Astrocyte (in vitro differentiated cells and primary cell): ENCODE measurements around the gene PRRX2. TPM values are rescaled to one million over a fixed set of nuclear protein-coding genes. Genes with fewer than 3 reads are reported as not detected.

Source experiments
- DNase-seq: peaks from one replicate; pipeline ENCODE4 v3.0.0-alpha.2; 2010; ENCODE audit warnings: low read depth
- FAIRE-seq: peaks from 2 replicates; lab custom pipeline; 2011; peaks lifted over from hg19 to GRCh38; lab: Jason Lieb, UNC
- H2AFZ ChIP-seq: 2 replicates; pipeline ENCODE4 v1.6.0; 2012; ENCODE audit warnings: low read depth, low read length, inconsistent platforms
- H3K27ac ChIP-seq: 2 replicates; pipeline ENCODE4 v1.5.1; 2011; ENCODE audit warnings: low read depth, low read length, inconsistent platforms
- H3K27me3 ChIP-seq: 2 replicates; pipeline ENCODE4 v1.6.0; 2011; ENCODE audit warnings: low read length, inconsistent platforms; ENCODE audit not compliant: insufficient read depth
- H3K36me3 ChIP-seq: 2 replicates; pipeline ENCODE4 v1.5.1; 2011; ENCODE audit warnings: low read length, inconsistent platforms; ENCODE audit not compliant: insufficient read depth
- H3K4me1 ChIP-seq: 2 replicates; pipeline ENCODE4 v1.5.1; 2011; ENCODE audit warnings: low read length, inconsistent platforms; ENCODE audit not compliant: insufficient read depth
- H3K4me2 ChIP-seq: 2 replicates; pipeline ENCODE4 v1.6.0; 2012; ENCODE audit warnings: low read length, inconsistent platforms
- H3K4me3 ChIP-seq: 2 replicates; pipeline ENCODE4 v1.5.1; 2011; ENCODE audit warnings: low read depth, mild to moderate bottlenecking, low read length, inconsistent platforms; ENCODE audit not compliant: insufficient read depth
- H3K79me2 ChIP-seq: 2 replicates; pipeline ENCODE4 v1.6.0; 2012; ENCODE audit warnings: mild to moderate bottlenecking, low read length, inconsistent platforms; ENCODE audit not compliant: insufficient read depth
- H3K9ac ChIP-seq: 2 replicates; pipeline ENCODE4 v1.6.0; 2012; ENCODE audit warnings: mild to moderate bottlenecking, low read length, inconsistent platforms
- H3K9me3 ChIP-seq: 2 replicates; pipeline ENCODE4 v1.5.1; 2012; ENCODE audit warnings: low read depth, mild to moderate bottlenecking, low read length, inconsistent platforms; ENCODE audit not compliant: insufficient read depth
- H4K20me1 ChIP-seq: 2 replicates; pipeline ENCODE4 v1.6.0; 2012; ENCODE audit warnings: low read length, inconsistent platforms; ENCODE audit not compliant: insufficient read depth
- H3K27ac Mint-ChIP-seq: one replicate; pipeline ENCODE4 v1.8.0; 2021; ENCODE audit warnings: mild to moderate bottlenecking, mixed read lengths; ENCODE audit not compliant: unreplicated experiment
- H3K27me3 Mint-ChIP-seq: one replicate; pipeline ENCODE4 v1.8.0; 2021; ENCODE audit warnings: low read depth, mixed read lengths; ENCODE audit not compliant: unreplicated experiment
- H3K36me3 Mint-ChIP-seq: one replicate; pipeline ENCODE4 v1.8.0; 2021; ENCODE audit warnings: low read depth, mixed read lengths; ENCODE audit not compliant: unreplicated experiment
- H3K4me1 Mint-ChIP-seq: one replicate; pipeline ENCODE4 v1.8.0; 2021; ENCODE audit warnings: low read depth, mixed read lengths; ENCODE audit not compliant: unreplicated experiment
- H3K4me3 Mint-ChIP-seq: one replicate; pipeline ENCODE4 v1.8.0; 2021; ENCODE audit warnings: mild to moderate bottlenecking, moderate library complexity, mixed read lengths; ENCODE audit not compliant: unreplicated experiment
- H3K9me3 Mint-ChIP-seq: one replicate; pipeline ENCODE4 v1.8.0; 2021; ENCODE audit warnings: mild to moderate bottlenecking, mixed read lengths; ENCODE audit not compliant: unreplicated experiment
- EZH2 ChIP-seq: IDR thresholded peaks from 2 replicates; pipeline ENCODE4 v1.6.1; 2012; ENCODE audit warnings: mild to moderate bottlenecking, low read length, inconsistent platforms; ENCODE audit not compliant: insufficient read depth
- total RNA-seq: library from RNA; stranded (reverse); gene quantifications from 2 replicates; pipeline ENCODE4 v1.2.1, GENCODE V29; 2021
- TF ChIP-seq, protein P1 (sequence below): IDR thresholded peaks from 2 replicates; pipeline ENCODE4 v1.5.1; 2011; ENCODE audit warnings: low read depth, mild to moderate bottlenecking, inconsistent platforms, low read length, moderate library complexity; ENCODE audit not compliant: insufficient read depth

PRRX2 gene
- total RNA-seq, 1 donor from 2014 or later = not detected

DNA sequence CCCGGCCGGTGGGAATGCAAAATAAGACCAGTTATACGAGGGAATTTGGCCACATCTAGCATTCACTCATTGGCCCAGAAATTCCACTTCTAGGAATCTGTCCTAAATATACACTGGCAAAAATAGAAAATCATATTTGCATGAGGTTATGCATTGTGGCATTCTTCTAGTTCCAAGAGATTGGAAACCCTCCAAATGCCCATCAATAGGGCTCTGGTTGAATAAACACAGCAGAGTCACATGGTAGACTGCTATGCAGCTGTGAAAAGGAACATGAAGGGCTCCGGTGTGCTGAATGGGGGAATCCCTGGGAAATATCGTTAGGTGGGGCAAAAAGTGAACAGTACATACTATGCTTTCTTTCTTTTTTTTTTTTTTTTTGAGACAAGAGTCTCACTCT is 50.6 kb downstream of the PRRX2 start:
- FAIRE-seq = no peak
- Histone ChIP-seq H3K4me2 (no peak overlapping the region), H3K9ac (no peak overlapping the region)

DNA sequence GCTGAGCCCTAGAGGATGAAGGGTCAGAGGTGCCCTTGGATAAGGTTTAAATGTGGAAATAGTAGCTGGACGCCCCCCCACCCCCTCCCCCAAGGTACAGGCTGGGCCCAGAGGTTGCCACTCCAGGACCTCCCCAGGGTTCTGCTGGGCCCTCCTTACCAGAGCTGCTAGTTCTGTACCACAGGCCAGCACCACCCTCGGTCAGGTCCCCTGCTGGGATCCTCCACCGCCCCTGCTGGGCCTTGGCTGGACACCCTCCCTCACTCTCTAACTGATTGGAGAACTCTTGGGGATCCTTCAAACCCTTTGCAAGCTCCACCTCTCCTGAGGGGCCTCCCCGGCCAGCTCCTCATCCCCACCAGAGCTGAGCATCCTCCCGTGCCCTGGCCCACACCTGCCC is 52.5 kb downstream of the PRRX2 start:
- Histone ChIP-seq H3K4me1 (peaks cover 4% of the 10 kb centered on the region), H3K9ac (no peak overlapping the region), H3K79me2 (no peaks in the 10 kb centered on the region), H2AFZ (no peak overlapping the region), H3K36me3 (no peaks in the 10 kb centered on the region), H3K27me3 (no peaks in the 10 kb centered on the region), H3K27ac (no peak overlapping the region), H3K4me2 (no peak overlapping the region), H4K20me1 (no peaks in the 10 kb centered on the region), H3K4me3 (no peak overlapping the region), H3K9me3 (no peaks in the 10 kb centered on the region)
- no peaks in the 10 kb centered on the region for H3K4me1 Mint-ChIP-seq
- FAIRE-seq (no peak), DNase-seq (no peak)
- H3K9me3 Mint-ChIP-seq = no peaks in the 10 kb centered on the region
- no peak overlapping the region for H3K4me3 Mint-ChIP-seq
- H3K27ac Mint-ChIP-seq = no peak overlapping the region
- peaks cover 19% of the 10 kb centered on the region for H3K27me3 Mint-ChIP-seq
- H3K36me3 Mint-ChIP-seq = no peaks in the 10 kb centered on the region
- TF ChIP-seq, protein P1, sequence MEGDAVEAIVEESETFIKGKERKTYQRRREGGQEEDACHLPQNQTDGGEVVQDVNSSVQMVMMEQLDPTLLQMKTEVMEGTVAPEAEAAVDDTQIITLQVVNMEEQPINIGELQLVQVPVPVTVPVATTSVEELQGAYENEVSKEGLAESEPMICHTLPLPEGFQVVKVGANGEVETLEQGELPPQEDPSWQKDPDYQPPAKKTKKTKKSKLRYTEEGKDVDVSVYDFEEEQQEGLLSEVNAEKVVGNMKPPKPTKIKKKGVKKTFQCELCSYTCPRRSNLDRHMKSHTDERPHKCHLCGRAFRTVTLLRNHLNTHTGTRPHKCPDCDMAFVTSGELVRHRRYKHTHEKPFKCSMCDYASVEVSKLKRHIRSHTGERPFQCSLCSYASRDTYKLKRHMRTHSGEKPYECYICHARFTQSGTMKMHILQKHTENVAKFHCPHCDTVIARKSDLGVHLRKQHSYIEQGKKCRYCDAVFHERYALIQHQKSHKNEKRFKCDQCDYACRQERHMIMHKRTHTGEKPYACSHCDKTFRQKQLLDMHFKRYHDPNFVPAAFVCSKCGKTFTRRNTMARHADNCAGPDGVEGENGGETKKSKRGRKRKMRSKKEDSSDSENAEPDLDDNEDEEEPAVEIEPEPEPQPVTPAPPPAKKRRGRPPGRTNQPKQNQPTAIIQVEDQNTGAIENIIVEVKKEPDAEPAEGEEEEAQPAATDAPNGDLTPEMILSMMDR = no peak
- no peak for TF ChIP-seq EZH2

More for the DNA sequence above, 50.6 kb downstream of the PRRX2 start:
- no peak overlapping the region for H3K4me3 Mint-ChIP-seq
- H3K27me3 ChIP-seq = no peaks in the 10 kb centered on the region
- DNase-seq = peak; percentile 25
- H3K4me3 ChIP-seq = no peak overlapping the region
- no peaks in the 10 kb centered on the region for H3K79me2 ChIP-seq
- peaks cover 10% of the 10 kb centered on the region for H3K4me1 Mint-ChIP-seq
- TF ChIP-seq, protein P1 = no peak
- TF ChIP-seq EZH2 = no peak
- H3K36me3 Mint-ChIP-seq = no peaks in the 10 kb centered on the region
- peaks cover 19% of the 10 kb centered on the region for H3K27me3 Mint-ChIP-seq
- H2AFZ ChIP-seq = no peak overlapping the region
- H3K27ac Mint-ChIP-seq = no peak overlapping the region
- no peaks in the 10 kb centered on the region for H3K9me3 Mint-ChIP-seq
- no peak overlapping the region for H3K27ac ChIP-seq
- H3K36me3 ChIP-seq = no peaks in the 10 kb centered on the region
- H4K20me1 ChIP-seq = no peaks in the 10 kb centered on the region
- H3K9me3 ChIP-seq = no peaks in the 10 kb centered on the region
- peaks cover 18% of the 10 kb centered on the region for H3K4me1 ChIP-seq

DNA sequence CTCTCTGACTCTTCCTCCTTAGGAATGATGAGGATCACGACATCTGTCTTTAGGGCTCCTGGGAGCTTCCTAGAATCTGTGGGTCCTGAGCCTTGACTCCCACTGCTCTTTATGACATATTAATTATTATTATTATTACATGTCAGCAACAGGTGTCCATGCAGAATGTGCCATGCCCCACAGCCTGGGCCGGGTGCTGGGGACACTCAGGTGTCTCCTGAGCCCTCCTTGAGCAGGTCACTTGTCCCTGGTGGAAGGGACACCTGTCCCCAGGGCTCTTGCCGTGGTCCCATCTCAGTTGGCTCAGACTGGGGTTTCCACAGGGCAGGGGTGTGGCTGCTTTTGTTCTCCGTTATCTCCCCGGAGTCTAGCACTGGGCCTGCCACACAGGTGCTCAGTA is 53.2 kb downstream of the PRRX2 start:
- Histone ChIP-seq H3K79me2 (no peaks in the 10 kb centered on the region), H3K36me3 (no peaks in the 10 kb centered on the region), H3K27ac (no peak overlapping the region), H2AFZ (no peak overlapping the region), H3K4me2 (no peak overlapping the region), H3K4me3 (no peak overlapping the region), H3K27me3 (no peaks in the 10 kb centered on the region), H3K9ac (no peak overlapping the region), H4K20me1 (no peaks in the 10 kb centered on the region), H3K9me3 (no peaks in the 10 kb centered on the region), H3K4me1 (no peaks in the 10 kb centered on the region)
- no peaks in the 10 kb centered on the region for H3K9me3 Mint-ChIP-seq
- no peaks in the 10 kb centered on the region for H3K36me3 Mint-ChIP-seq
- TF ChIP-seq, protein P1 = no peak
- TF ChIP-seq EZH2 = no peak
- no peak for FAIRE-seq
- H3K4me3 Mint-ChIP-seq = no peak overlapping the region
- no peak for DNase-seq
- no peaks in the 10 kb centered on the region for H3K4me1 Mint-ChIP-seq
- H3K27ac Mint-ChIP-seq = no peak overlapping the region
- peaks cover 18% of the 10 kb centered on the region for H3K27me3 Mint-ChIP-seq
